GM12873 (cell line): ENCODE results near the gene SMIM23.

Source experiments
- CTCF ChIP-seq: IDR thresholded peaks from 2 replicates; pipeline ENCODE4 v1.5.1; 2012; ENCODE audit warnings: low read depth, mild to moderate bottlenecking, moderate library complexity, low read length, control low read depth; ENCODE audit not compliant: insufficient read depth; ENCODE audit errors: missing control alignments

Gene SMIM23

GRCh38 chr5:171816666-171817065, 31.0 kb downstream of the SMIM23 start:
- TF ChIP-seq CTCF: no peak

- no peak for TF ChIP-seq CTCF
Observed at GRCh38 chr5:171820561-171820960, 34.9 kb downstream of the SMIM23 start.

GRCh38 chr5:171821286-171821685, 35.7 kb downstream of the SMIM23 start:
- no peak for TF ChIP-seq CTCF

GRCh38 chr5:171823269-171823668, 37.7 kb downstream of the SMIM23 start:
- no peak for TF ChIP-seq CTCF

- TF ChIP-seq CTCF: no peak
Observed at GRCh38 chr5:171825051-171825450, 39.4 kb downstream of the SMIM23 start.

GRCh38 chr5:171826132-171826531, 40.5 kb downstream of the SMIM23 start:
- TF ChIP-seq CTCF: no peak

GRCh38 chr5:171827162-171827561, 41.5 kb downstream of the SMIM23 start:
- no peak for TF ChIP-seq CTCF

- no peak for TF ChIP-seq CTCF
Observed at GRCh38 chr5:171830686-171831085, 45.1 kb downstream of the SMIM23 start.
